COR-L47 (cell line): ENCODE results near the gene CCDC150.
"Not testable (repeated sequence)": the region's sequence is repeated elsewhere in the genome, so short reads cannot be mapped to it uniquely, and the experiment has no call there.

Experiments used
- DNase-seq: peaks from one replicate; lab custom pipeline; 2025; lab: John Stamatoyannopoulos, UW

The CCDC150 gene

DNA sequence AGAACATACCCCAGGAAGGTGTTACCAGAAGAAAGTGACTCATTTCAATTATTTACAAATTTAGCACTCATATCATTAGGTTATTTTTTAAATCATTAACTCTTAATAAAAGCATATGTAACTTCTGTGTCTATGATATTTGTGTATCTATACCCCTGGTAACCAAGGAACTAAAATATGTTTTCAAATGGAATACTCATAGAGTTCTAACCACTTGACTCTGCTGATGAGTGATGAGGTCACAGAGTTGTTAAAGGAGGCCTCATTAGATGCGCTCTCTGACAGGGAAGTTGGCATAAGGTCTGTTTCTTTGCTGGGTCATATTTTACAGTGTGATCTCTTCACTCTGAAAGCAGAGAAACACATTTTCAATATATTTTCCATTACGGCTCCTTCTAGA, 73.4 kb downstream of the CCDC150 start:
- no peak for DNase-seq

DNA sequence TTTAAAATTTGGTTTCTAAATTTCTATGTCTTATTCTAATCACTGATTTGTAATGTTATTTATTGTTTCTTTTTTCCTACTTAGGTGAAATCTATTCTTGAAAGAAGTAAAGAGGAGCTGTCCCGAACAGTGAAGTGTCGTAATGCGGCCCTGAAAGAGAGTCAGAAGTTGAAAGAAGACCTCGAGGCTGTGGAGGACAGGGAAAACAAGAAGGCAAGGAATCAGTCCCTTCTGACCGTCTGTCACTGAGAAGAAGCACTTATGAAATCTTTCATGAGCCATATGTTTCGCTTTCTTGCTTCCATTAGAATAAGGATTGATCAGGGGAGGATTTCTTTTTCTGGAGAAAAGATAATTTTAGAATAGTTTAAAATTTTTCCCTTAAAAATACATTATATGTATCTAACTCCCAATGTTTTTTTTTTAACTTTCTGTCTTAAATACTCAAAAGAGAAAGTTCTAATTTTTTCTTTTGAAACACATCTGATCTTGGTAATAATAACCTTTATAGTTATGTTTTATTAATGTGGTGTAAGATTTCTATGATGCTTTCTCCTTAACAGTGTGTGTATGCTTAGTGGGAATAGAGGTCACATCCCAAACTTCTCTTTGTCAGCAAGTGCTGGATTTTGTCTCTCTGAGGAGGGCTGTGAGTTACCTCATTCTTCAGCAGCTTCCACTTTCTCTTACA, 79.0 kb downstream of the CCDC150 start:
- DNase-seq, result no peak

DNA sequence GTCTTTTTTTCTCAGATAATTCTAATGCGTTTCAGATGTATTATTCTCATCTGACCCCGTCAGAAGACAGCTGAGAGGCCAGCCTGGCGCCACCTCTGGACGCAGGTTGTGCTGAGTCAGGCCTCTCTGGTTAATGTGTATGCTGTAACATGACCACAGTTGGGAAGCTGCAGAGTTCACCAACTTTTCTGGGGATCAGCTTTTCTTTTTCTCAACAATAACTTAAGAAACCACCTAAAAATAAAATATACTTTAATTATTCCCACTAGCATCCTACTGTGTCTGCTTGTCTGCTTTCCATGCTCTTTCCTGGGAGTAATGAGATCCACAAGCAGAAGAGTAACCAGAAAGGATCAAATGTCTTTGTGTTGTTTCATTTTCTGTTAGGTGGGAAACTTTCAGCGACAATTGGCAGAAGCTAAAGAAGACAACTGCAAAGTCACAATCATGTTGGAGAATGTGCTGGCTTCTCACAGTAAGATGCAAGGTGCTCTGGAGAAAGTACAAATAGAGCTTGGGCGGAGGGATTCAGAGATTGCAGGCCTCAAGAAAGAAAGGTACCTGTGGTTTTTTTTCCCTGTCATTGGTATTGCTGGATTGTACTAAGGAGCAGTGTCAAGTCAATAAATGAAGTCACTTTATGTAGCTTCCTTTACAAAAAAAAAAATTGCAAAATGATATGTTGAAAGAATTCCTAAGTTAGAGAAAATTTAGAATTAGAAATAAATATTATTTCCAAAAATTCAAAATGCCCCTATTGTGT, 79.8 kb downstream of the CCDC150 start:
- no peak for DNase-seq

DNA sequence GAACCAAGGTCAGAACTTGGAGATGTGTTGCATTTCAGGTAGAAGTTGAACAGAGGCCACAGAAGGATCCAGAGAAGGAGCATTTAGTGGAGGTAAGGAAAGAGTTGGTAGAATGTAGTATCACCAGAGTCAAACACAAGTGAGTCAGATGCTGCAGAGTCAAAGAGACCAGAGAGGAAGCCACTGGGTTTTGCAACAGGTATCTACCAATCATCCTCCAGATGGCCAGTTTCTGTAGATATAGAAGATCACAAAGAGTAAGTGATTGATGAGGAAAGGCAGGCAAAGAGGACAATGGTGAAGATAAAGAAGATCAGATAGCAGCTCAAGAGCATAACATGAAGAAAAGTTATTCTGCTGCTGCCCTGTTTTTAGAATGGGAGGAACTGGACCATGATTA, 84.1 kb downstream of the CCDC150 start:
- no peak for DNase-seq

DNA sequence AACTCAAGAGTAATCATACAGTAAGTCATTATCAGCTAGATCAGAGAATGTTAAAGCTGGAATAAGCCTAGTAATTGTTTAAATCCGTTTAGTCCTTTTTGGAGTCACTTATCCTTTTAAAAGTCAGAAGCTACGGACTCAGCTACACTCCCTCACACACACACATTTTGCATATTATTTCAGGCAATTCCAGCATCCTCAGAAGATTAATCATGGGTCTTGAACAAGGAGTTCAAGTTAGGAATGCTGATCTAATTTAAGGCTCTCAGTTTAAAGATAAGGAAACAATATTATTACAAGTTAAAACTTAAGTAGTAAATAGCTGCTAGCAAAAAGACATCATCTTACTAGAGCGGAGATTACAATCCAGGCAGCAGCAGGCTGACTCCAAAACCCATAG, 85.7 kb downstream of the CCDC150 start:
- DNase-seq, result no peak

DNA sequence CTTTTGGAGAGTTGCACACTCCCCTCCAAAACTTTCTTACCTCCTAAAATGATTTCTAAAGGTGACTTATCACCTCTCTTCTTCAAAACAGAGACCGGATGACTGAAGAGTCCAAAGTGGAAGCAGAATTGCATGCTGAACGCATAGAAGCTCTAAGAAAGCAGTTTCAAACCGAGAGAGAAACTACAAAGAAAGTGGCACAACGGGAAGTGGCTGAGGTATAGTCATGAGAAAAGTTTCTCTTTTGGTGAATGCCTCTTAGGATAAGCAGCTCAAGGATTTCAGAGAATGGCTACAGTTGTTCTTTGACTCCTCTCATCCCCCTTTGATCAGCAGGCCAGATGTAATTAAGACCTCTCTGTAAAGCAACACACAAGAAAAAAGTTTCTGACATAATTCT, 86.4 kb downstream of the CCDC150 start:
- no peak for DNase-seq

DNA sequence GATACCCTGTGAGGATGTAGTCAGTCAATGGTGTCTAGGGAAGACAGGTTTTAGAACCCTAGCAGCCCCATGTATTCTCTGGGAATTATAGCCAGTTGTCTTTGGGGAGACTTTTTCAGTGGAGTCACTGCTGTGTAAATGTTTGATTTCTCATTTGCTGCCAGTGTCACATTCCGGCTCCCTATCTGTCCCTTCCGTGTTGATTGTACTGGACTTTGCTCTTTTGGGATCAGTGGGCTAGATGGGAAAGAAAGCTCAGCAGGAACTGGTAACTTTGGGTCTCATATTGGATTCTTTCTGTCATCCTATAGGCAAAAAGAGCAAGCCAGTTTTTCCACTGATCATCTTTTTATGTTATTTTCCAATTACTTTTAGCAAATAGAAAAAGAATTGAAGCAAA, 89.9 kb downstream of the CCDC150 start:
- DNase-seq, result no peak

DNA sequence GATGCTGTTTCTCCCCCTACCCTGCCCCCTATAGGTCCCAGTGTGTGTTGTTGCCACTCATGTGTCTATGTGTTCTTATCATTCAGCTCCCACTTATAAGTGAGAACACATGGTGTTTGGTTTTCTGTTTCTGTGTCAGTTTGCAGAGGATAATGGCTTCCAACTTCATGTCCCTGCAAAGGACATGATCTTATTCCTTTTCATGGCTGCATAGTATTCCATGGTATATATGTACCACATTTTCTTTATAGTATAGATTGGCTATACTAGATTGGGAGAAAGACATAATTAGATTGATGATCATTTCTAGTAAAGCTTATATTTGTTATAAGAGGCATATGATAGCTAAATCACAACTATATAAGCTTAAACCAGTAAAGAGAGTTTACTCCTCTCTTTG, 97.1 kb downstream of the CCDC150 start:
- DNase-seq, result not testable (repeated sequence)

DNA sequence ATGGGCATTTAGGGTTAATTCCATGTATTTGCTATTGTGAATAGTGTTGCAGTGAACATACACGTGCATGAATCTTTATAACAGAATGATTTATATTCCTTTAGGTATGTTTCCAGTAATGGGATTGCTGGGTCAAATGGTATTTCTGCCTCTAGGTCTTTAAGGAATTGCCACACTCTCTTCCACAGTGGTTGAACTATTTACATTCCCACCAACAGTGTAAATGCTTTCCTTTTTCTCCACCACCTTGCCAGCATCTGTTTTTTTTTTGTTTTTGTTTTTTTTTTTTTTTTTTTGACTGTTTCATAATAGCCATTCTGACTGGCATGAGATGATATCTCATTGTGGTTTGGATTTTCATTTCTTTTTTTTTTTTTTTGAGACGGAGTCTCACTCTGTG, 97.5 kb downstream of the CCDC150 start:
- DNase-seq, result no peak

DNA sequence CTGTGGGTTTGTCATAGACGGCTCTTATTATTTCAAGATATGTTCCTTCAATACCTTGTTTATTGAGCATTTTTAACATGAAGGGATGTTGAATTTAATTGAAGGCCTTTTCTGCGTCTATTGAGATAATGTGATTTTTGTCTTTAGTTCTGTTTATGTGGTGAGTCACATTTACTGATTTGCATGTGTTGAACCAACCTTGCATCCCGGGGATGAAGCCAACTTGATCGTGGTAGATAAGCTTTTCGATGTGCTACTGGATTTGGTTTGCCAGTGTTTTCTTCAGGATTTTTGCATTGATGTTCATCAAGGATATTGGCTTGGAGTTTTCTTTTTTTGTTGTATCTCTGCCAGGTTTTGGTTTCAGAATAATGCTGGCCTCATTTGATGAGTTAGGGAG, 99.5 kb downstream of the CCDC150 start:
- no peak for DNase-seq

DNA sequence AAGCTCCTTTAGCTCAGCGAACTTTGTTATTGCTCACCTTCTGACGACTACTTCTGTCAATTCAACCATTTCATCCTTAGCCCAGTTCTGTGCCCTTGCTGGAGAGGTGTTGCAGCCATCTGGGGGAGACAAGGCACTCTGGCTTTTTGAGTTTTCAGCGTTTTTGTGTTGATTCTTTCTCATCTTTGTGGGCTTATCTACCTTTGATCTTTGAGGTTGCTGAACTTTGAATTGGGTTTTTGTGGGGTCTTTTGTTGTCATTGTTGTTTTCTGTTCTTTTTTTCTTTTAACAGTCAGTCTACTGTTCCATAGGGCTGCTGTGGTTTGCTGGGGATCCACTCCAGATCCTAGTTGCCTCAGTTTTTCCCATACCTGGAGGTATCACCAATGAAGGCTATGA, 102.7 kb downstream of the CCDC150 start:
- no peak for DNase-seq

DNA sequence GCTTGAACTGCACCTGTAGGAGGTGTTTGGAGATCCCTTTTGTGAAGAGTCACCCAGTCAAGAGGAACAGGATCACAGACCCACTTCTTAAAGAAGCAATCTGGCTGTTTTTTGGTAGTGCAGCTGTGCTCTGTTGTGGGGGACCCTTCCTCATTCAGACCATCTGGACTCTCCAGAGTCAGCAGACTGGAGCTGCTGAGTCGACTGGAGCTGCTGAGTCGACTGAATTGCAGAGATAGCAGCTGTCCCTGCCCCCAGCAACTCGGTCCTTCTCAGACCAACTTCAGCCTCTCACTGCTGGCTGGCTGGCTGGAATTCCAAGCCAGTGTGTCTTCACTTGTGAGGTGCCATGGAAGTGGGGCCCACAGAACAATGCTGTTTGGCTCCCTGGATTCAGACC, 103.2 kb downstream of the CCDC150 start:
- no peak for DNase-seq

DNA sequence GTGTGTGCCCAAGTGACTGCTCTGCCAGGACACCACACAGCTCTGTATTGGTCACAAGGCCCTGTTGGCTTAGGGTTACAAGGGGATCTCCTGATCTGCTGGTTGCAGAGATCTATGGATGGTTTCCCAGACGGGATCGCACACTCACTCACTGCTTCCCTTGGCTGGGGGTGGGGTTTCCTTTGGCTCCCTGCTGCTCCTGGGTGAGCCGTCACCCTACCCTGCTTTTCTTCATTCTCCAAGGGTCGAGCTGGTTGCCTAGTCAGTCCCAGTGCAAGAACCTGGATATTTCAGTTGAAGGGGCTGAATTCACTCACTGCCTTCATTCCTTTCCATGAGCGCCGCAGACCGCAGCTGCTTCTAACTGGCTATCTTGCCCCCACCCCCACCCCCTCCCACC, 103.7 kb downstream of the CCDC150 start:
- no peak for DNase-seq

DNA sequence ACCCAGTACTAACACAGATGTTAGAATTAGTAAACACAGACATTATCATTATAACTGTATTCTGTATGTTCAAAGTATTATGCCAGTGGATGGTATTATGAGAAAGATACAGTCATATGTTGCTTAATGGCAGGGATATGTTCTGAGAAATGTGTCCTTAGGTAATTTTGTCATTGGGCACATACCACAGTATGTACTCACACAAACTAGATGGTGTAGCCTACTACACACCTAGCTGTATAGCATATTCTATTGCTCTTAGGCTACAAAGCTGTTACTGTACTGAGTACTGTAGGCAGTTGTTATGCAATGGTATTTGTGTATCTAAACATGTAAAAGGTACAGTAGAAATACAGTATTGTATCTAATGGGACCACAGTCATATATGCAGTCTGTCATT, 106.2 kb downstream of the CCDC150 start:
- no peak for DNase-seq

DNA sequence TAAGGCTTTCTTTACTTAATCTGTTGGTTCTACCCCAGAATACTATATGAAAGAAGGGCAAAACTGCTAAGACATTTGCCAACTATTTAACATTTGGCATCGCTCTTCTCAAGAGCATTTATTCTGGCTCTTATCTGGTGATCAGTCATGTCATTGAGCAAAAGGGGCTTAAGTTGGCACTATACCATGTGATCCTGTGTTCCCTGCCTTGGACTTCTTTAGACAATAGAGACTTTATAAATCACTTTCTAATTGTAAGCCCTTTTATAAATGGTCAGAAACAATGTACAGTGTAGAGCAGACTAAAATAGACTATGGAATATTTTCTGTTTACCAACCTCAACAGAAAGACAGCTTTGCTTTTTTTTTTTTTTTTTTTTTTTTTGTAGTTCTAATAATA, 107.9 kb downstream of the CCDC150 start:
- DNase-seq, result no peak

DNA sequence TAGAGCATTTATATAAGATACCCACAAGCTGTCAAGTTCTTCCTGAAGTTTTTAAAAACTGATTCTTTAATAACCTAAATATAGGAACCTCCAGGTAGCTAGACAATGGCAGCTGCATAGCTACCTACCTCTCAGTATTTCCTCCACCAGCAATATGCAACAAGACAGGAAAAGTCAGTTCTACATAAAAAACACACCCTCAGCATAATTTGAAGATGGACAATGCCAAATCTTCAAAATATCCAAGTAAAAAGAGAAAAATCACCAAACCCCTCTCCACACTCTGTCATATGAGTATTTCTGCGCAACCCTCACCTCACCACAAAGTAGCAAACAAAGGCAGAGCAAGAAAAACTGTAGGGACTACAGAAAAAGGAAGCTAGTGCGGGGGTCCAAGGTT, 108.6 kb downstream of the CCDC150 start:
- DNase-seq, result no peak

DNA sequence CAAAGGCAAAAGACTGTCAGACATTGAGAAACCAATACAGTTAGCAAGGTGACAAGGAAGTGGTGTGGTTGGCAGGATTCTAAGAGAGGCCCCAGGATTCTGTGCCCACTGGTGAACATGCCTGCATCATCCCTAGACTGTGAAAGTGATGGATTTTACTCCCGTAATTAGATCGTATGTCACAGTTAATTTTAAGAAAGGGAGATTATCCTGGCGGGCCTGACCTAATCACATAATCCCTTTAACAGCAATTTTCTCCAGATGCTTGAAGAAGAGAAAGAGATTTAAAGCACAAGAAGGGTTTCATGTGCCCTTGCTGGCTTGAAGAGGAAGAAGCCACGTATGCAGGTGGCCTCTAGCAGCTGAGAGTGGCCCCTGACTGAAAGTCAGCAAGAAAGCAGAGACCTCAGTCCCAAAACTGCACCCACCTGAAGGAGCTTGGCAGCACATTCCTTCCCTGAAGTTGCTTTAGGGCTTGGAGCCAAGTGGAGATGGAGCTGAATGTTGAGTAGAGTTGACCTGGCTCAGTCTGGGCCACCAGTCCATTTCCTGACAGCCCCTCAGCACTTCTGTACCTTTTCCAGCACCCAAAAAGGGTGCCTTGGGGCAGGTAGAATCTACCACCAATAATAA, 110.9 kb downstream of the CCDC150 start:
- DNase-seq, result no peak

DNA sequence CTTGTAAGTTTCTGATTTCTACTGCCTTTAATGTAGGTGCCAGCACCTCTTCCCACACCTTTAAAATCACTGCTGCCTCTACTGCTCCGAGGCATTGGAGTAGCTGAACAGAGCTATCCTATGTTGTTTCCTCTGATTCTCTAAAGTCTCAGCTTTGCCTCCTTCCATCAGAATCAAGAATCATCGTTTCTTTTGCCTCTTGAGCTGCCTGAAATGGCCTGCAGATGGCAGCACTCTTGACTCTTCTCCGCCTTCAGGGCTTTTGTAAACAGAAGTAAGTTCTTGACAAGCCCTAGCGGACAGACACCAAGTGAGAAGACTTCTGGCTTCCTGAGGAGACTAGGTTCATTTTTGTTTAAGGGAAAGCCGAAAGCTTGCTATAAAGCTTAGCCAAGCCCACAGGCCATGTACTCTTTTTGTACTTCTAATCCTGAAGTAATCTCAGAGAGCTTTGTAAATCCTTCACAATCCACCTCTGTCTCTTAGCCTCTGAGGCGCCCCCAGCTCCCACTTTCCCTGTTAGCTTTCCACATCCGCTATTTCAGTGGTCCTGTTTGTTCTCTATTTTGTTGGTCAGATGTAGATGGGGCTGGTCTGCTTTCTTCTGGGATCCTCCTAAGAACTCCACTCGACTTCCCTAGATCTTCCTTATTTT, 111.6 kb downstream of the CCDC150 start:
- DNase-seq, result peak; percentile 18

DNA sequence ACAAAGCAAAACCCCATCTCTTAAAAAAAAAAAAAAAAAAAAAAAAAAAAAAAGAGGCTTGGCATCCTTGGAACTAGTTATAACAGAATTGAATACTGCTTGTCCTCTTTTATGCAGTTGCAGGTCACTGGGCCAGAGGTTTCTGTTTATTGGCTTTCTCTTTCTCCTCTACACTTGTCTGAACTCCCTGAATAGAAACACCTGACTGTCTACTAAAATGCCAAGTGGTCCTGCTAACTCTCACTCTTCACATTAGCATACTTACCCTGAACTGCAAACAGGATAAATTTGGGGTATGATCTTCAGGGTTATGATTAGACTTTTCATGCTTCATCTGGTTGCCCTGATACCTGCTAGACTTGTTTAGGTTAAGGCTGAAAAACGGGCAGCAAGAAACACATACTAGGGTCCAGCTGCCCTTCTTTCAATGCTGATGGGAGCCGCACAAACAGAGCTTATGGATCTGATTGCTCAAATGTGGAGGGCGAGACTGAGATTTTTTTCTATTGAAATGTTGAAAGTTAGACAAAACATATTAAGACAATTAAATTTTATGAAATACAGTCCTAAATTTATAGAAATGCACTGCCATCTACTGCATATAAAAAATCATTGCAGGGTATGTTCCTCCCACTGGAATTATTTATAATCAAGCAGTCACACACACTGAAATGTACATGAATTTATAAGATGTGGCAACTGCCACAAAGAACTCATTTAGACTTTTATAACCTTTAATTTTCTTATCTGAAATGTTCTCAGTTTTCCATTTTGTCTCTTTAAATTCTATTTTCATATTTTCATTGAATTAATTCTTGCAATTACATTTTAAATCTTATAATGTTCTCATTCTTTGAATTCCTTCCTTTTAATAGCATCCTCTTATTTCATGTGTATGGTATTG, 119.2 kb downstream of the CCDC150 start:
- no peak for DNase-seq

DNA sequence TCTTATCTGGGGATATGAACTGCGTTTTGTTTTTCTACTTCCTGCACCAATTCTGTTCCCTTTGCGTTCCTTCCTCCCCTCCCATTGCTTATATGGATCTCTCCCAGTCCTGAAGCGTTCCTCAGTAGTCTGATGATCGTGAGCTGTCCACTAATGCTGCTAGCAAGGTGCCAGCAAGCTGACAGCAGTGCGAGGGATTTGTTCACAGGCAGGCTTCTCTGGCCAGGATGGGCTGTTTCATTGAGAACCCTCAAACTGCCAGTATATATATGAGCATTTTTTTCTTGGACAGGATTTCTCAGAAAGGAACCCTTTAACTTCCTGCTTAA, 119.8 kb downstream of the CCDC150 start:
- no peak for DNase-seq

DNA sequence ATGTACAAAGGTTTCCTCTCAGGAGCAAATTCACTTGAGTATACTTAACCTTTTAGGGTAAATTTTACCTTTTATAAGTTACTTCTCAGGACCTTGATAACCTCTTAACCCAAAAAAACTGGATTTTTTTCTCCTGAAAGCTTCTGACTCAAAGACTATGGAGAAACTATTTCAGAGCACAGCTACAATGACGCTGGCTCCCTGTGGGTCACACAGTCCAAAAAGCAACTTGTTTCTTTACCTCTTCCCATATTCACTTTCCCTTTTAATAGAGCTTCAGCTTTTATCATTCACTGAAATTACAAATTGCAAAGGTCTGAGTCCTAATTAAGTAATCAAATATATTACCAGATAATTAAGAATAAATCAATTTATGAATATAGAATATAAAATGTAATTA, 127.6 kb downstream of the CCDC150 start:
- no peak for DNase-seq
